ENCODE measurements around the gene CYS1.

DNA sequence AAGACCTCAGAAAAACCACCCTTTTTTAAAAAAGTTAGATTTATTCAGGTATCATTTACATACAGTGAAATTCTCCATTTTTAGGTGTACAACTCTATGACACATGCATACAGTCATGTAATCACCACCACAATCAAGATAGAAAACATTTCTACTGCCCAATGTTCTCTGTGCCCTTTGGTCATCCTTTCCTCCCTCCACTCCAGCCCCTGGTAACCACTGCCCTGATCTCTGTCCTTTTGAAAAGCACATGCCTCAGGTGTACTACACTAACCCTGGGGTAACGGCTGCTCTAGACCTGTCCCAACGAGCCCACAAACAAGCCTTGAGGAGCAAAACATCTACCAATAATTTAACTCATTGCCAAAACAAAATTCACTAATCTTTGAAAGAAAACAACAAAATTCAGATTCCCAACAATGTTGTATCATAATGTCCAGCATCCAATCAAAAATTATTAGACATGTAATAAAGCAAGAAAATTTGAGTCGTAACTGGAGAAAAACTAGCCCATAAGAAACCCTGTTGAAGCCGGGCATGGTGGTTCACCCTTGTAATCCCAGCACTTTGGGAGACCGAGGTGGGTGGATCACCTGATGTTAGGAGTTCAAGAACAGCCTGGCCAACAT, 62.8 kb downstream of the CYS1 start:
- TF ChIP-seq CTCF (IDR thresholded peaks at IDR 0.05) (no peak), POLR2A (IDR thresholded peaks at IDR 0.05) (no peak), POLR2AphosphoS5 (IDR thresholded peaks at IDR 0.05) (no peak)

All from suprapubic skin (tissue), 4 donors.